Raji (cell line): ENCODE data around the gene ZNF282.

Experiments used
- POLR2A ChIP-seq: IDR thresholded peaks from 2 replicates; pipeline ENCODE4 v1.6.1; 2011; ENCODE audit warnings: low read depth, low read length, control low read depth; ENCODE audit not compliant: insufficient read depth

ZNF282 gene

DNA sequence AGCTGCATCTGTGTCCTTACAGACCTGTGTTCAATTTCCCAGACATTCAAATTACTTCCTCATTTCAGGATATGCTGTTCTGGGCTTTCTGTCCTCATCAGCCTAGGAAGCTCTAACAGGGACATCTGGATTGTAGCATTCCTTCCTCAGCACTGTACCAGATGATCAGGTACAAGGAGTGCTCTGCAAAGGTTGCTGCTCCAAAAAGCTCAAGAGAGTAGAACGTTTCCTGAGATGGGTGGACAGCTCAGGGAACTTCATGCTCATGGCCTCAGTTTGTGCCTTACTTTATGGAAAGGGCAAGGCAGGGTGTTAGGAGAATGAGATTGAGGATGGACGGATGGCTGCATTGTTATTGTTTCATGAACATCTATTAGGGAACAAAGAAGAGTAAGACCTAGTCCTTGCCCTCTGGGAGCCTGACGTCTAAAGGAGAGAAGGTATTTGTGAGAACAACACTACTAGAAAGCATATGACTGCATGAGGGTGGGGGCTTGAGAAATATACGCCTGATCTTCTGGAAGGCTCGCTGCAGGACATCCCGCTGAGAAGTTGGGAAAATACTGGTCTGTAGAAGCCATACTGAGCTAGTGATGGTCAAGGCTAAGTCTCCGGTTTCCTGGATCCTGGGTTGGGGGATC is 33.6 kb downstream of the ZNF282 start:
- TF ChIP-seq POLR2A, result no peak

- no peak for TF ChIP-seq POLR2A
These were observed 34.2 kb downstream of the ZNF282 start for GRCh38 chr7:149229526-149229925.

DNA sequence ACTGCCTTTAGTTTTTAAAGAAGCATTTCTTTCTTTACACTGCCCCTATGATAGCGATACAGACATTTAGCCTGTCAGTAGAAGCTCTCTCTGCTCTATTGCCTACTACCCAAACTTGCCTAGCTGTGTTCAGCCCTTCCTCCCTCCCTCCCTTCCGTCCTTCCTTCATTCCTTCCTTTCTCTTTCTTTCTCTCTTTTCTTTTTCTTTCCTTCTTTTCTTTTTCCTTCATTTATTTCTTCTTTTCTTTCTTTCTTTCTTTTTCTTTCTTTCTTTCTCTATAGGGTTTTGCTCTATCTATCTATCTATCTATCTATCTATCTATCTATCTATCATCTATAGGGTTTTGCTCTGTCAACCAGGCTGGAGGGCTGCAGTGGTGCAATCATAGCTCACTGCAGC is 37.0 kb downstream of the ZNF282 start:
- TF ChIP-seq POLR2A, result no peak

GRCh38 chr7:149237502-149237901 is 42.2 kb downstream of the ZNF282 start:
- no peak for TF ChIP-seq POLR2A

GRCh38 chr7:149238051-149238450 is 42.7 kb downstream of the ZNF282 start:
- TF ChIP-seq POLR2A, result no peak

DNA sequence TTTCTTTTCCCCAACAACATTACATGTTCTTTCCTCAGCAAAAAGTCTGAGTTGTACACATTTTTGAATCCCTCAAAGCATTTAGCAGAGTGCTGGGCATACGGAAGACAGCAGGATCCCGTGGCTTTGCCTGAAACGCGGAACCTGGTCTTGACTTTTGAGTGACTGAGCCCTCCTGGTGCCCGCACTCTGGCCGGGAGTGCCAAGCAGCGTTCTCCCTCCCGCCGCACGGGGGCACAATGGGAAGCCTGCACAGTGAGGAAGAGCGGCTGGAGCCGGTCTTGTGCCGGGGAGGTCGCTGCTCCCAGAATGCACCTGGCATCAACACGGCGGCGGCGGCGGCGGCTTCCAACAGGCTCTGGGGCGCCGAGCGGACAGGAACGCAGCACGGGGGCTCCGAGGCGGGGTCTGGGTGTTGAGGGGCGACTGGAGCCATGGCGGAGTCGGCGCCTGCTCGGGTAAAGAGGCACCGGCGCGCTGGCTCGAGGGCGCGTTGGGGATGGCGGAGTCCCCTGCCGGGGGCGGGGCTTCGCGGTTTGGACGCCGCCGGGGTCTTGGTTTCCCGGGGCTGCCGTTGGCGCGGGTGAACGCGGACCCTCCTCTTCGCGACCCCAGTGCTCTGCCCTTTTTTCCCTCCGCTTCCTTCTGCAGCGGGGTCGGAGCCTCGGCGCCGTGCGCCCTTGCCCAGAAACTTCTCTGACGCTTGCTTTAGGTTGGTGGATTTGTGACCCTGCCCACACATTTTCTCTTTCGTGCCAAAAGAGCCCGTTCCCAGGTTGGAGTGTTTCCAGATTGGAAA is 44.2 kb downstream of the ZNF282 start, which contains the start of gene ZNF212:
Gene ZNF212 (plus strand): TSS at position 307 of the 799 bp plus-strand sequence. CDS start 128 bp downstream, at position 435.
- peak; percentile 70 for TF ChIP-seq POLR2A

- no peak for TF ChIP-seq POLR2A
These were observed 45.3 kb downstream of the ZNF282 start for GRCh38 chr7:149240637-149241036.

GRCh38 chr7:149241696-149242095 is 46.4 kb downstream of the ZNF282 start:
- no peak for TF ChIP-seq POLR2A

DNA sequence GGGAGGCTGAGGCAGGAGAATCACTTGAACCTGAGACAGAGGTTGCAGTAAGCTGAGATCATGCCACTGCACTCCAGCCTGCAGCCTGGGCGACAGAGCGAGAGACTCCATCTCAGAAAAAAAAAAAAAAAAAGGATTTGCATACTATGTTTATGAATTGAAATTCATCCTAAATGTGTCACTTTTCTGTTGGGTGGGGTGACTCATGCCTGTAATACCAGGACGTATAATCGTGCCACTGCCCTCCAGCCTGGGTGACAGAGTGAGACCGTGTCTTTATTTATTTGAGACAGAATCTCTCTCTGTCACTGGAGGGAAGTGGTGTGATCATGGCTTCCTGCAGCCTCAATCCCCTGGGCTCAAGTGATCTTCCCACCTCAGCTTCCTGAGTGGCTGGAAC is 49.9 kb downstream of the ZNF282 start:
- no peak for TF ChIP-seq POLR2A

DNA sequence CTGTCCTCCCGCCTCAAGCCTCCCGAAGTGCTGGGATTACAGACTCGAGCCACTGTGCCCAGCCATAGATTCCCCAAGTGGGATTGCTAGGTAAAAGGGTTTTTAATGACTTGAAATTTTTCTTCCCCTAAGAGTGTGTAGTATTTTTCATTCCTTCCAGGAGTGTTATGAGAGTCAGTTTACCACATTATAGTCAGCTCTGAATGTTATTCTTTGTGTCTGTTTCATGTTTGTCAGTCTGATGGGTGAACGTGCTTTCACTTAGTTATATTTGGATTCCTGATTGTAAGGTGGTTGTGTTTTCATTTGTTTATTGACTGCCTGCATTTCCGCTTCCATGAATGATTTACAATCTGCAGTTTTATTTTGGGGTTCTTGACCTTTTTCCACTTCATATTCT is 50.4 kb downstream of the ZNF282 start:
- no peak for TF ChIP-seq POLR2A

DNA sequence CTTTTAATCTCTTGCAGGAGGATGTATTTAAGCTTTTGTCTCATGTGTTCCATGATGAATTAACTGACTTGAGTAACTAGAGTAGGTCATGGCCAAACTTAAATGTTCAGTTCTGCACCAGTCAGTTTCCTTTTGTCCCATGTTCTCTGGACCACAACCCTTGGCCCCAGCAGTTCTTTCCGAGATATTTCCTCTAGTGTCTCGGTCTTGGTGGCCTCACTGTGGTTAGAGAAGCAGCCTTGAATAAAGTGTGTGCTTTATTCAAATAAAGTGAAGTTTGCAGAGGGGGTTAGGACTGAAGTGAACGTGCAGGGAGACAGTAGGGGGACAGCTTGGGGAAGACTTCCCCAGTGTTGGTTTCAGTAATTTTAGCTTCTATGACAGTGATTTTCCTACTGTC is 53.4 kb downstream of the ZNF282 start:
- no peak for TF ChIP-seq POLR2A

- TF ChIP-seq POLR2A, result no peak
These were observed 57.0 kb downstream of the ZNF282 start for GRCh38 chr7:149252378-149252777.

- TF ChIP-seq POLR2A, result no peak
These were observed 58.3 kb downstream of the ZNF282 start for GRCh38 chr7:149253665-149254064.

DNA sequence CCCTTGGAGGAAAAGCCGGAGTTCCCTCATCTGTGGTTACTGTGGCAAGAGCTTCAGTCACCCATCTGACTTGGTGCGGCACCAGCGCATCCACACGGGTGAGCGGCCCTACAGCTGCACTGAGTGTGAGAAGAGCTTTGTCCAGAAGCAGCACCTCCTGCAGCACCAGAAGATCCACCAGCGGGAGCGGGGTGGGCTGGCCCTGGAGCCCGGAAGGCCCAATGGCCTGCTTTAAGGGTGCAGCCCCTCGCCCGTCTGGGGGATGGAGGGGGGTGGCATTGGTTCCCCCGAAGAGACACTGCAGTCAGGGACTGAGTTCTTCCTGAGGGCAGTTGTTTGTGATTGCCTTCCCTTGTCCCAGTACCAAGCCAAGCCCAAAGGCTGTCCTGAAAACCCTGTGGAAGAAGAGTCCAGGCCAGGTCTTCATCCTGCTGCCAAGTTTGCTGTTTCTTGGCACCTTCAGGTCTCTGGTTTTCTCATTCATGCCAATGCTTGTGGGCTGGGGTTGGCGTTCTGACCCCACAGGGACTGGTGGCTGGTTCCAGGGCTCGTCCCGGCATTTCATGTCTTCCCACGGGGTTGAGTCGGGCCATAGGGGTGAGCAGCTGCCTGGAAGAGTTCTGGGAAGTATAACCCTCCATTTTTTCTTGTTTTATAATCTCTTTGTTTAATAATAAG is 59.0 kb downstream of the ZNF282 start:
- no peak for TF ChIP-seq POLR2A

GRCh38 chr7:149255174-149255573 is 59.8 kb downstream of the ZNF282 start:
- no peak for TF ChIP-seq POLR2A

DNA sequence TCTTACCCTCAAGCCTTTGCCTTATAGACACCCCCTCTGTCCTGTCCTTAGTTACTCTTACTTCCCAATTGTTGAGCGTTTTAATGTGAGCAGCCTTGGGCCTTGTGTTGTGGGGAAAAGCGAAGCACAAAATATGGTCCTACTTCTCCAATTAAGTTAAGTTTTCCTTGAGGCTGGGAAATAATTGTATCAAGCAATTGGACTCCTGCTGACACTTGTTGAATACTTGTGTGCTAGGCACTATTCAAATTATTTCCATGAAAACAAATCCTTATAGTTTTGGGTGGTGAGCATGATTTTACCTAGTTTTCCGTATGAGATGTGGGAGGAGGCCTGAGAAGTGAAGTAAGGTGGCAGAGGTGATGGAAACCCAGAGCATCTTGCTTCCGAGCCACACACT is 61.2 kb downstream of the ZNF282 start:
- no peak for TF ChIP-seq POLR2A
